ENCODE measurements around the gene OAS3. TPM values are rescaled to one million over a fixed set of nuclear protein-coding genes. Genes with fewer than 3 reads are reported as not detected.

OAS3 gene
- total and polyA plus RNA-seq, 4 donors: 3.8 to 9.5 (median 5.4) TPM

- Histone ChIP-seq H3K9ac (ENCODE audit: low read depth in 1 of 2, low read length in 2 of 2) (no peak overlapping the region), H3K27me3 (ENCODE audit: control insufficient read depth in 4 of 4, insufficient read depth in 4 of 4, low read length in 3 of 4) (no peaks in the 10 kb centered on the region), H3K4me3 (ENCODE audit: low read depth in 1 of 3, low read length in 3 of 3) (no peak overlapping the region), H3K27ac (ENCODE audit: low read depth in 1 of 2, low read length in 2 of 2) (no peak overlapping the region), H3K4me1 (ENCODE audit: control insufficient read depth in 4 of 4, insufficient read depth in 4 of 4, low read length in 3 of 4) (peaks cover 3 to 18% (median 14%) of the 10 kb centered on the region in 4 donors), H3K9me3 (ENCODE audit: control insufficient read depth in 4 of 4, low read length in 3 of 4) (no peaks in the 10 kb centered on the region), H3K36me3 (ENCODE audit: control insufficient read depth in 4 of 4, insufficient read depth in 3 of 4, low read depth in 1 of 4, low read length in 3 of 4) (peaks cover 0 to 17% (median 4%) of the 10 kb centered on the region in 4 donors)
- no peak for TF ChIP-seq HNF4G (IDR thresholded peaks at IDR 0.05)
- TF ChIP-seq REST (IDR thresholded peaks at IDR 0.05): no peak
- TF ChIP-seq RAD21 (IDR thresholded peaks at IDR 0.05): no peak
- no peak for TF ChIP-seq GABPA (IDR thresholded peaks at IDR 0.05 in 1 of 2, conservative IDR thresholded peaks at IDR 0.05 in 1 of 2)
- no peak for TF ChIP-seq TAF1 (conservative IDR thresholded peaks at IDR 0.05)
- no peak for TF ChIP-seq EGR1 (IDR thresholded peaks at IDR 0.05; ENCODE audit: low read depth in 2 of 2)
- TF ChIP-seq ATF3 (IDR thresholded peaks at IDR 0.05): no peak
- no peak for TF ChIP-seq YY1 (IDR thresholded peaks at IDR 0.05)
- no peak for TF ChIP-seq FOXA1 (IDR thresholded peaks at IDR 0.05)
- TF ChIP-seq FOXA2 (IDR thresholded peaks at IDR 0.05): no peak
- TF ChIP-seq ZBTB33 (IDR thresholded peaks at IDR 0.05): no peak
- TF ChIP-seq JUND (IDR thresholded peaks at IDR 0.05): no peak
- WGBS: 95% methylated on average over 1 of the region's 1 CpG
- no peak for DNase-seq (ENCODE audit: low spot score)
These were observed 4.3 kb downstream of the OAS3 start for GRCh38 chr12:112942572-112942971.

GRCh38 chr12:112944024-112944690, 5.9 kb downstream of the OAS3 start:
- Histone ChIP-seq H3K36me3 (ENCODE audit: control insufficient read depth in 4 of 4, insufficient read depth in 3 of 4, low read depth in 1 of 4, low read length in 3 of 4) (peaks cover 0 to 27% (median 6%) of the 10 kb centered on the region in 4 donors), H3K9me3 (ENCODE audit: control insufficient read depth in 4 of 4, low read length in 3 of 4) (no peaks in the 10 kb centered on the region), H3K27me3 (ENCODE audit: control insufficient read depth in 4 of 4, insufficient read depth in 4 of 4, low read length in 3 of 4) (no peaks in the 10 kb centered on the region), H3K27ac (ENCODE audit: low read depth in 1 of 2, low read length in 2 of 2) (no peak overlapping the region), H3K4me3 (ENCODE audit: low read depth in 1 of 3, low read length in 3 of 3) (no peak overlapping the region), H3K4me1 (ENCODE audit: control insufficient read depth in 4 of 4, insufficient read depth in 4 of 4, low read length in 3 of 4) (peaks cover 2 to 9% (median 8%) of the 10 kb centered on the region in 4 donors), H3K9ac (ENCODE audit: low read depth in 1 of 2, low read length in 2 of 2) (no peak overlapping the region)
- 97% methylated on average over 15 of the region's 15 CpGs for WGBS
- DNase-seq (ENCODE audit: low spot score): no peak
- TF ChIP-seq SP1 (IDR thresholded peaks at IDR 0.05) (no peak), GABPA (IDR thresholded peaks at IDR 0.05 in 1 of 2, conservative IDR thresholded peaks at IDR 0.05 in 1 of 2) (no peak), RXRA (IDR thresholded peaks at IDR 0.05) (no peak), YY1 (IDR thresholded peaks at IDR 0.05) (no peak), CTCF (IDR thresholded peaks at IDR 0.05; ENCODE audit: low read depth, low read length, missing input control) (no peak), ZBTB33 (IDR thresholded peaks at IDR 0.05) (no peak), REST (IDR thresholded peaks at IDR 0.05) (no peak), JUND (IDR thresholded peaks at IDR 0.05) (no peak), RAD21 (IDR thresholded peaks at IDR 0.05) (no peak), EGR1 (IDR thresholded peaks at IDR 0.05; ENCODE audit: low read depth in 2 of 2) (no peak), FOXA1 (IDR thresholded peaks at IDR 0.05) (no peak)
